Left lobe of liver (tissue), 2 donors: ENCODE results near the gene ZNF48. TPM values are rescaled to one million over a fixed set of nuclear protein-coding genes. Genes with fewer than 3 reads are reported as not detected.
A peak's percentile ranks its signal among the peaks of the same experiment; 100 is the strongest.

ENCODE experiments used
- ATAC-seq: fragments of 200-7000 bp; cut with Tn5 transposase; one replicate; pipeline ENCODE4 v1.9.1; 2020; ENCODE audit warnings: mild to moderate bottlenecking, moderate library complexity
- DNase-seq: peaks from one replicate; pipeline ENCODE4 v3.0.0-alpha.2; 2020; ENCODE audit warnings: low spot score
- total RNA-seq: library from RNA; stranded (reverse); gene quantifications from one replicate; pipeline ENCODE4 v1.2.1, GENCODE V29; 2021
- donor health status: DM: no; HTN: no; CAD: no; lungs with moderate emphysema.
- donor health status: DM: no; HTN: yes; CAD: no.

ZNF48 gene
- total RNA-seq: 5.4 TPM

DNA sequence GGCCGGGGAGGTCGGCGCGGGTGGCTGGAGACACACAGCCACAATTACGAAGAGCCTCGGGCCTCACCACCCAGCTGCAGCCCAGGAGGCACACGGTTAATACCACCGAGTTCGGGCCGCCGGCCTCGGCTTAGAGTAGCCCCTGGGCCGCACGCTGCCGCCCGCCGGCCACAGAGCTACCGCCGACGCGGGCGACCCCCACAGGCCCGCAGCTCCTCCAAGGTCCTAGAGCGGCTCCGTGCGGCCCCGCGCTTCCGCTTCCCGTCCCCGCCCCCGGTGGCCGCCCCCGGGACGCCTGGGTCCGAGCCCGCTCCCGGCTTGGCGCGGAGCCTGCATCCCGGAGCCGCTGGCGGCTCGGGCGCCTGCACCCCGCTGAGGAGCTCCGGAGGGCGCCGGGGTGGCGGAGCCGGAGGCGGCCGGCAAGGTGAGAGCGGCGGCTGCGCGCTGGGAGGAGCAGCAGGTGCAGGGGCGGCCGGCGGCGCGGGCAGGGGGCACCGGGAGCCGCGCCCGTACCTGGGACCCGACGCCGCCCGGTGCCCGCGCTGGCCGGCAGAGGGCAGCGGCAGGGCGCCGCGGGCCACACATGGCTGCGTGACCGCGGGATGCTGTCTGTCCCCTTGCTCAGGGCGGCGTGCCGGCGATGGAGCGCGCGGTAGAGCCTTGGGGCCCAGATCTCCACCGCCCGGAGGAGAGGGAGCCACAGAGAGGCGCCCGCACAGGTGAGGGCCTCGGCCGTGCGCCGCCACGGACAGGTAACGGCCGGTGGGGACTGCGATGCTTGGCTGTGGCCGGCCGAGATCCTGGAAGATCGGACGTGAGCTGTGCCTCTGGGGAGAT, at the start of gene ZNF48:
TSS of gene ZNF48 (plus strand) at position 266 of the 837 bp plus-strand sequence. CDS start at position 641, 375 bp downstream.
- DNase-seq: peak; percentile 90
- peak; percentile 94 for ATAC-seq

DNA sequence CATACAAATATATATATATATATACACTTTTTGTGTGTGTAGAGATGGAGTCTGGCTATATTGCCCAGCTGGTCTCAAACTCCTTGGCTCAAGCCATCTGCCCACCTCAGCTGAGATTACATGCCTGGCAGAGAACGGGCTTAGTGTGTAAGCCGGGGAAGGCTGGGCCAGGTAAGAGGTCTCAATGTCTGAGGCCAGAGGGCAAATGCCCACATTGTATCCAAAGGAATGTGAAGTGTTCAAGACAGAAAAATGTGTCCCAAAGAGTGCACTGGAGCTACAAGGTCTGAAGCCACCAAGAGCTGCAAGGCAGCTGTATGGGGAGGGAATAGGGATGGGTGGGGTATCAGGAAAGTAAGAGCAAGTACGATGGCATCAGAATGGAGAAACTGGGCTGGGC, 48.9 kb upstream of the ZNF48 start:
- DNase-seq (no peak), ATAC-seq (no peak)

DNA sequence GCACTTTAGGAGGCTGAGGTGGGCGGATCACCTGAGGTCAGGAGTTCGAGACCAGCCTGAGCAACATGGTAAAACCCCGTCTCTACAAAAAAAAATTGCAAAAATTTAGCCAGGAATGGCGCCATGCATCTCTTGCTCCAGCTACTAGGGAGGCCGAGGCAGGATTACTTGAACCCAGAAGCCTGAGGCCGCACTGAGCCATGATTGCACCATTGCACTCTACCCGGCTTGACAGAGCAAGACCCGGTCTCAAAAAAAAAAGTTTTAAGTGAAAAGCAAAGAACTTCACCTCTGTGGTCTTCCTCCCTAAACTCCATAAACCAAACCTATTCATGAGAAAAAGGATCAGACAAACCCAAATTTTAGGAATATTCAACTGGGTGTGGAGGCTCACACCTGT, 47.1 kb upstream of the ZNF48 start:
- DNase-seq (no peak), ATAC-seq (no peak)

DNA sequence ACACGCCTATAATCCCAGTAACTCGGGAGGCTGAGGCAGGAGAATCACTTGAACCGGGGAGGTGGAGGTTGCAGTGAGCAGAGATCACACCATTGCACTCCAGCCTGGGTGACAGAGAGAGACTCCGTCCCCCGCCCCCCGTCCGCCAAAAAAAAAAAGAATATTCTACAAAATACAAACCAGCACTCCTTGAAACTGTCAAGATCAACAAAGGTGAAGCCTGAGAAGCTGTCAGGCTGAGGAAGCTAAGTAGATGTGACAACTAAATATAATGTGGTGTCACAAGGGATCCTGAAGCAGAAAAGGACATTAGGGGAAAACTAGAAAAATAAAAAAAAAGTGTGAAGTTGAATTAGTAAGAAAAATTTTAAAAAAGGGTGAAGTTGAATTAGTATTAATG, 46.3 kb upstream of the ZNF48 start:
- DNase-seq: no peak
- ATAC-seq: no peak

DNA sequence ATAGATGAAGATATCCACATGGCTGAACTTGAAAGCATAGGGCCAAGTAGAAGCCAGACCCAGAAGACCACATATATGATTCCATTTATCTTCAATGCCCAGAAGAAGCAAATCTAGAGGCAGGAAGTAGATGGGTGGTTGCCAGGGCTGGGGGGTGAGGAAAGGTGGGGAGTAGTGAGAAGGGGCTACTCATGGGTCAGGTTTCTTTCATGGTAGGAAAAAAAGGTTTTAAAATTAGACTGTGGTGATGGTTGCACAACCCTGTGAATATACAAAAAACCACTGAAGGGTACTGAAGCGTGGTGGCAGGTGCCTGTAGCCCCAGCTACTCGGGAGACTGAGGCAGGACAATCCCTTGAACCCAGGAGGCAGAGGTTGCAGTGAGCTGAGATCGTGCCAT, 45.5 kb upstream of the ZNF48 start:
- ATAC-seq: no peak
- DNase-seq: peak; percentile 14

DNA sequence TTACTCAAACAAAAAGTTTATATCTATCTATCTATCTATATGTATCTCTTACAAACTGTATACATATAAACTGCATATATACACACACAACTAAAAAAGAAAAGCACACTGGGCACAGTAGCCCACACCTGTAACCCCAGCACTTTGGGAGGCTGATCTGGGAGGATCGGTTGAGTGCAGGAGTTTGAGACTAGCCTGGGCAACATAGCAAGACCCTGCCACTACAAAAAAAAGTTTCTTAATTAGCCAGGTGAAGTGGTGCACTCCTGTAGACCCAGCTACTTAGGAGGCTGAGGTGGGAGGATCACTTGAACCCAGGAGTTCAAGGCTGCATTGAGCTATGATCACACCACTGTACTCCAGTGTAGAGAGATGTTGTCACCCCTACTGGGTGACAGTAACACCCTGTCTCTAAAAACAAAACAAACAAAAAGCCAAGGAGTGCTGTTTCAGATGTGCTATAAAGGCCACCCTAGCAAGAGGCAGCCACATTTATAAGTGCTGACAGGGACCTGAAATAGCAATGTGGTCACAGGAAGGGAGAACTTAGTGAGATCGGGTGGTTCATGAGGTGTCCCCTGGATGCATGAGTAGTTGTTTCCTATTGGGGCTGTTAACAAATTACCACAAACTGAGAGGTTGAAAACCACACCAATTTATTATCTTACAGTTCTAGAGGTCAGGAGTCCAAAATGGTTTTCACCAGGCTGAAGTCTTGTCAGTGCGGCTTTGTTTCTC, 44.9 kb upstream of the ZNF48 start:
- ATAC-seq (no peak), DNase-seq (peak; percentile 15)

DNA sequence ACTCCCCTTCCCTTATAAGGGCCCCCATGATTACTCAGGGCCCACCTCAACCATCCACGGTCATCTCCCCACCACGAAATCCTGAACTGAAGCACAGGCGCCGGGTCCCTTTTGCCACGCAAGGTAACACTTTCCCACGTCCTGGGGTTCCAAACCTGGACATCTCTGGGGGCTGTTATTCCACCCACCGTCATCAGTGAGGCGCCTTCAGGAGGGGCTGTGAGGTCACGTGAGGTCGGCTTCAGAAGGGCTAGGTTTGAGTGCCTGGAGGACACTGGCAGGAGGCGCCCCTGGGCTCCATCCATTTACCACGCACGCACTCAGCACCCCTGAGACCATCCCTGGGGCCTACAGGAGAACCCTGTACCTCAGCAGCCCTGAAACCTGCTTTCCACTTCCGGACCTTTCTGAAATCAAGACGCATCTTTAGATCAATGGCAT, 44.2 kb upstream of the ZNF48 start:
- ATAC-seq (no peak), DNase-seq (no peak)

DNA sequence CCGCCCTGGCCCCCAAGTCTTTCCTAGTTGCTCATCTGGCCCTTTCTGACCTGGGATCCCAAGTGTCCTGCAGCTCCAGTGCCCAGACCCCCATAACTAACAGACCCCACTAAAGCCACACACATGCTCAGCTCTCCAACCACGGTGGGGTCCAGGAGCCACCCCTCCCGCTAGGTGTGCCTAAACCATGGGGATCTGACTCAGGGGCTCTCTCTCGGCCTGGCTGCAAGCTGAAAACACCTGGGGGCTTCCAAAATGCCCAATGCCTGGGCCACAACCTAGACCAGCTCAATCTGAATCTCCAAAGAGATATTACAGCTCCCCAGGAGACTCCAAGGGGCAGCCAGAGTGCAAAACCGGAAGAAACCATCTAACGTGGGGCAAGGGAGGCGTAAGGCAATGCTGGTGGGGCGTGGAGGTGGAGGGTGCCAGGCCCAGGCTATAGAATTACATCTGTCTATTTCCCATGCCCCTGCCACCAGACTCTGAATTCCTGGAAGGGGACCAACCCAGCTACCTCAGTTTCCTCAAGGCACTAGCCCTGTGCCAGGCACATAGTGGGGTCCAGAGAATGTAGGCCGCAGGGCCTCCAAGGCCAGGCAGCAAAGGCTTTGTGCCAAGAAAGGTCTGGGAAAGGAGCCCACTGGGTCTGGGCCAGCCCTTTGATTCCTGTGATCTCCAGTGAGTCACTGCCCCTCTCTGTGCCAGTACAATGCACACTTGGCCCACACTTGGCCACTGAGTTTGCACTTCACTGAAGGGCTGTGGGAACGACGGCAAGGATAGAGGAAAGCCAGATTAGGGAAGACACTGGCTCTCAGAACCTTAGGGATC, 43.4 kb upstream of the ZNF48 start:
- ATAC-seq (peak; percentile 55), DNase-seq (peak; percentile 93)

DNA sequence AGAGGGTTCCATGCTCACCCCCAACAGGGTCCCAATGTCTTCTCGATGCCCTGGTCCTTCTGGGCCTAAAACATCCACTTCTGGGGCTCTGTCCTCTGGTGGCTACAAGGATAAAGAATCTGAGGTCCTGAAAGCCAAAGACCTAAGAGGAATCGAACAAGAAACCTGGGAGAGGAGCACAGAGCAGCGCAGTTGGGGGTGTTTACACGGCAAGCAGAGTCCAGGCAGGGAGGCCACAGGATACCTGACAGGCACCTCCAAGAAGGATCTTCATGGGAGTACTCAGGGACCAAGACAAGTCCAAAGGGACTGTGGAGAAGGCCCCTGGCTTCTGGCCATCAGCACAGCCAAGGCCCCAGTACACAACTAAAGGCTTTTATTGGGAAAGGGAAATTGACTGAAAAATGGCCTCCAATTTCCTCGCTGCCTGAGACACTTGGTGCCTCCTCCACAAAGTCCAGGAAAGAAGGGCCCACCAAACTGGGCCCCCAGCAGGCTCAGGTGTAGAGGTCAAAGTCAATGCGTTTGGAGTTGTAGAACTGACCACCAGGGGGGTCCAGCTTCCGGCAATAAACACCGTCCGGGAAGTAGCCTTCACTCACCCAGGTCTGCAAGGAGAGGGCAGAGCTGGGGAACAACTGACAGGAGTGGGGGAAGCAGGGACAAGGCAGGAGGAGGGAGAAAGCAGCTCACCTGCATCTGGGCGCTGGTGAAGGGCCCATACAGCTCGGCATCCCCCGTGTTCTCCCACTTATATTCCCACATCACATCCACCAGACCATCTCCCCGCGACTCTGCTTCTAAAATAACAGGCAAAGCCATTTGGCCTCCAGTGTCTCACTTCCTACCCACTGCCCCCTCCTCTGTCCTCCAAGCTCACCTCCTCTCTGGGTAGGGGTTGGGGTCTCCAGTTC, 42.5 kb upstream of the ZNF48 start:
- ATAC-seq: no peak
- DNase-seq: no peak

DNA sequence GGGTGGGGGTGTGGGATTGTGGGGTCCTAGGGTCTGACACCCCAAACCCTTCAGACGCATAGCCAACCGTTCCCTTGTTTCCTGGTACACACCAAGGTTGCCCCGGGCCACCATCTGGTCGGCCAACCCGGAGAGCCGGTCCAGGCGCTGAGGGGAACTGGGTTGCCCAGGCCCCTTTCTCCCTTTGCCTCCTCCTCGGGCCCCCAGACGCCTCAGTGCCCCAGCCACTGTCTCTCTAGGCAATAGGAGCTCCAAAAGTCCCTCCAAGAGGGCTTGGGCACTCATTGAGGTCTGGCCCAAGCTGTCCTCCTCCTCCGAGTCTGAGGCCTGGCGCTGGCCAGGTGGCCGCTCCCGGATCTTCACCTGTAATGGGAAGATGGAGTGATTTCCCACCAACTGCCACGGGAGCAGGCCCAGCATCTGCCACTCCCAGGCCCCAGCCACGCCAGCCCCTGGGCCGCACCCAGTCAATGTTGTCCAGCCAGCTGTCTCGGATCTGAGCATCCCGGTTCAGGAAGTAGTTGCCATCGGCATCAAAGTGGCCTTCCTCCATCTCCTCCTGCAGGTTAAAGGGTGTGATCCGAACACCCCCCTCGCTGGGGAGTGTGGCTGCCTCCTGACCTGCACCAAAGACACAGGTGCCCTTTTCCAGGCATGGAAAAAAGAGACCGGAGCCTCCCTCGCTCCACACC, 41.6 kb upstream of the ZNF48 start:
- ATAC-seq (no peak), DNase-seq (no peak)

DNA sequence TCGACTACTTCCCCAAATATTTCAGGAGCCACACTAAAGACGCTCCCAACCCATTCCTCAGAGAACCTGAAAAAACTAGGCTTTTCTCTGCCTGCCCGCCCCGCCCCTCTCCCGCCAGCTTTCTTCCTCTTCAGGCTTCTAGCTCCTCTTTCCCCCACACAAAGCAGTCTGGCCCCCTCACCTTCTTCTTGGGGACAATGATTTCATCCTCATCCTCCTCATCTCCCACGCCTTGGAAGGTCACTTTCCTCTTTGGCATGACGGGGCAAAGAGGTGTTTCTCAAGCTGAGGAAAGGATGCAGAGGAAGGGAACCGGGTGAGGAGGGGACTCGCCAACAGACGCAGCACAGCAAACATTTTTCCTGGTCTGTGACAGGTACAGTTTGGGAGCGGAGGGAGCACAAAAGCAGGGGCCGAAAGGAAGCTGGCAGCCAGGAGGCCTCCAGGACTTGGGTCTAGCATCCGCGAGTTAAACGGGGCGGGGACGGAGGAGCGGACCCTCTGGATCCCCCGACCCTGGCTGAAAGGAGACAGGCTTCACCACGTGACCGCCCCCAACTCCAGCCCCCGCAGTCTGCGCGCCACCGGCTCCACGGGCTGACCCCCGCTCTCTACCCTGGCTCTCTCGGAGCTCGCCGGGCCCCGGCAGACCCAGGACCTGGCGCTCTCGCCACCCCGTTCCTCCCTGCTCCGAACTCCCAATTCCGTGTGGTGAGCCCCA, 40.6 kb upstream of the ZNF48 start:
- peak; percentile 21 for ATAC-seq
- DNase-seq: no peak

DNA sequence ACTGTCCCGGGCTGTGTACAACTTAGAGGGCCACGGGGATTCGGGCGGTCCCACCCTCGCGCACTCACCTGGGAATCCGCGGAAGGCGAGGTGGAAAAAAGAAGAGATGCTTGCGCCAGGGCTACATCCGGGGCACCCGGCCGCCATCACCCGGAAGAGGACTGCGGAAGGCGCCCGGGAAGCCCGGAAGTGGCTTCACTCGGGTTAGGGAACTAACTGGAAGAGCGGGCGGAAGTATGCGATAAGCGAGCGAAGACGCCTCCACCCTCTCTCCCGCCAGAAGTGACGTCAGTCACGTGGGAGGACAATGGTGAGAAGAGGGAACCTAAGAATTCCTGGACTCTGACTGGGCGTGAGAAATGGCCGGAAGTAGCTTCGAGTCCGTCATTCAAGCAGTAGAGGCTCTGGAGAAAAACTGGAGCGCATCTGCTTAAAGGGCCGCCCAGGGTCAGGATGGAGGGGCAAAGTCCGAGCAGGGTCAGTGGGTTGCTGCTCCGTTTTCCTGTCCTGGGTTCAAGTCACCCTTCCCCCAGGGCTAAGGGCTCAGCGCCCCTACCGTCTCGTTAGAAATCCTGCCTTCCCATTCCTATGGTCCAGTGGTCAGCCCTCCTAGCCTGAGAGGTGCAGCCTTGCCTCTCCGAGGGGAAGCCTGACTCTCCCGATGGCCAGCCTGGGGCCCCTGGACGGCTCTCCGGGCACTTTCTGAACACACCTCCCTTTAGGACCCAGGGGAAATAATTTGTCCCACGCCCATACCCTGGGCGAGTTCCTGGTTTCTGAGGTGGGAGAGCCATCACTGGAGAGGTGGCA, 39.9 kb upstream of the ZNF48 start, which contains the start of gene CD2BP2:
TSS of gene CD2BP2 (minus strand) at position 165 of the 810 bp plus-strand sequence. CDS start 627 bp downstream, outside the sequence.
- ATAC-seq (peak; percentile 76), DNase-seq (peak; percentile 96)

DNA sequence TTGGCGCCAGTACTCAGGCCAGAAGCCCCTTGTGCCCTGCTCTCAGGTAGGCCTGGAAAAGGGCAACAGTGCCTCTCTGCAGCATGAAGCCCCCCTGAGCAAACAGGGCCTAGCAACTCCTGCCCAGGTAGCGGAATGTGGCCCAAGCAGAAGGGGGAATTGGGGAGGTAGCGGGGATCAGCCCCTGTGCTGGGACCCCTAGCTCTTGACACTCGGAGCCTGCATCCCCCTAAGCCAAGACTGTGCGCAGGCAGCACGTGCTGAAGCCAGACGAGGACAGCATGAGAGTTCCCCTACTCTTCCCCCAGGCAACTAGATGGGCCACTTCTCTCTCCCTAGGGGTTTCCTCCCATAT, 39.3 kb upstream of the ZNF48 start:
- ATAC-seq (no peak), DNase-seq (no peak)

DNA sequence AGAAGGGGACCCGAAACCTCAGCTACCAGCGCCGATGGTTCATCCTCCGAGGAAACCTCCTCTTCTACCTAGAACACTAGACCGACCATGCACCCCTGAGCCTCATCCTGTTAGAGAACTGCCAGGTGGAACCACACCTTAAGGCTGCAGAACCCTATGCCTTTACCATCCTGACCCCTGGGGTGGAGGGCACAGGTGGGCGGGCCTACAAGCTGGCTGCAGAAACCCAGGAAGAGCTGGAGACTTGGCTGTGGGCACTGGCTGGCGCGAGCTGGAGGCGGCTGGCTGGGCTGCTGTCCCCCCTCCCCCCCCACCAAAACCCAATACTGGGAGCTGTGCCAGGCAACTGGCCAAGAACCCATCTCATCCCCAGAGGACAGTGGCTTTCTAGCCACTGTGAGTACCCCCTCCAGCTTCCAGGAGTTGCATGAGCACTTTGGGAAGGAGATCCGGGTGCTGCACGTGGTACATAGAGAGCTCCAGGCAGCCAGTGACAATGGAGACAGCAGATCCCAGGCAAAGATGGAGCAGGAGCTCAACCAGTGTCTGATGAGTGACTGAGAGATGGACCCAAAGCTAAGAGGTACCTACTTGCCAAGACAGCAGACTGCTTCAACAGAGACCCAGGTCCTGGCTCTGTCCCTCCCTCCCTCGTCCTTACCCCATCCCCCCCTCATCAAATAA, 38.7 kb upstream of the ZNF48 start:
- peak; percentile 15 for ATAC-seq
- DNase-seq: peak; percentile 79

DNA sequence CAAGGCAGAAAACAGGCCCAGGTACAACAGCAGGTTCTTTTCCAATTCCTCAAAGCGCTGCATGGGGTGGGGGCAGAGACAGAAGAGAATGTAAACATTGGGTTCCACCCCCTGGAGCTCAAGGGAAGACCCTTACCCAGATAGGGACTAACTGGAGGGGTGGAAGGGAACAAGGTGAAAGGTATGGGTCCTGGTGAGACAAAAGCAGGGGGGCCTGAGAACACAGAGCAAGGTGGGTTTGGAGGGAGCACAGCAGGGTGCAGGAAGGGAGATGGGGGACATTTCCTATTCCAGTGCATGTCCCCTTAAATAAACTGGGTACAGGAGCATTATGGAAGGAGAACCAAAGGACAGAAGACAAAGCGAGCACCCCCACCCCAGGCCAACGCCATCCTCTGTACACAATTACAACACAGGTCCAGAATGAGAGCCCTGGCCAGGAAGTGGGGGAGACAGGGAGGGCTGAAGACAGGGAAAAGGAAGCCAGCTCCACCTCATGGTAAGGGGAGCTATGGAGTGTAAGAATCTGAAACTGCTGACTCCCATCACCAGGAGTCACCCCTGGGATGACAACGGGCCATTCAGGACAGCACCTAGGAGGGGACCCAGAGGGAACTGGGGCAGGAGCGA, 38.0 kb upstream of the ZNF48 start:
- no peak for ATAC-seq
- no peak for DNase-seq

DNA sequence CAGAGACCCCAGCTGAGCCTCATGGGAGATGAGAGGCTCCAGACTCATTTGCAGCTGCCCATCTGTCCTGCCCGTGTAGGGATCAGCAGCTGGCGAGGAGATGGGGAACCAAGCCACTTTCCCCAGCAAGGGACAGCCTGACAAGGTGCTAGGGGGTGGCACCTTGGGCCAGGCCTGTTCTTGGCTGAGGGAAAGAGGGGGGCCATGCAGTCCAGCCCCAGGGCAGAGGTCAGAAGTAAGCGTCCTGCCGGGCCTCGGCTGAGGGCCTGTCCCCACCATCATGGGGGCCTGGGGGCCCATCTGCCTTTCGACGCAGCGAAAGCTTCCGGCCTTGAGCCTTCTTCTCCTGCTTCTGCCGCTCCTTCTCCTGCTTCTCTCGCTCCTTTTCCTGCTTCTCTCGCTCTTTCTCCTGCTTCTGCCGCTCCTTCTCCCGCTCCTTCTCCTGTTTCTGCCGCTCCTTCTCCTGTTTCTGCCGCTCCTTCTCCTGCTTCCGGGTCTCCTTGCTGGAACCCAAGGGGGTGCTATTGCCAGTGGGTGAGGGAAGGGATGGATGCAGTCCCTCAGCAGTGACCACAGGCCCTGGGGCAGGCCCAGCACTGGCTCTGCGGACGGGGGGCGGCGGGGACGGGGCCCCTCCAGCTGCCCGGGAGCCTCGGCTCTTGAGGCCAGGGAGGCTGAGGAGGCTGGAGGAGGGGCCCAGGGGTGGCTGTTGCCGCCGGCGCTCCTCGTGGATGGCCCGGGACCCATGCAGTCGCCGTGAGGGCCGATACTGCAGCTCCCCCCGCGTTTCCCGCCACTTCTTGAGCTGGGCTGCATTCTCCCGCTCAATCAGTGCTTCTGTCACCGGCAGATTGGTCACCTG, 37.3 kb upstream of the ZNF48 start:
- no peak for ATAC-seq
- DNase-seq: no peak
